Stomach (tissue), 4 donors: Measurements from ENCODE around the gene DNLZ.

Experiments used
- POLR2A ChIP-seq, 4 donors: fragments of 450-650 bp; IDR thresholded peaks; one replicate each; pipeline ENCODE4 v1.6.1; 2016; ENCODE audit warnings: antibody characterized with exemption in 4 of 4, control low read depth in 2 of 4, mild to moderate bottlenecking in 1 of 4, moderate library complexity in 1 of 4
- POLR2AphosphoS5 ChIP-seq, 3 donors: sonication (generic); formaldehyde crosslinking; IDR thresholded peaks; one replicate each; pipeline ENCODE4 v1.6.1; 2016; ENCODE audit warnings: antibody characterized with exemption in 3 of 3

- TF ChIP-seq POLR2AphosphoS5 (IDR thresholded peaks at IDR 0.05) (no peak), POLR2A (IDR thresholded peaks at IDR 0.05) (no peak)
These were observed 18.8 kb downstream of the DNLZ start for GRCh38 chr9:136344544-136345280.
